ENCODE results near the gene TBC1D7.

TBC1D7 gene

GRCh38 chr6:13290335-13290734 lies 38.0 kb downstream of the TBC1D7 start:
- DNase-seq: no peak

- DNase-seq: no peak
These were observed 38.5 kb downstream of the TBC1D7 start for GRCh38 chr6:13289789-13290318.

- DNase-seq: no peak
These were observed 39.4 kb downstream of the TBC1D7 start for GRCh38 chr6:13288969-13289391.

- no peak for DNase-seq
These were observed 39.9 kb downstream of the TBC1D7 start for GRCh38 chr6:13288481-13288880.

GRCh38 chr6:13287104-13287503 lies 41.2 kb downstream of the TBC1D7 start:
- DNase-seq: no peak

GRCh38 chr6:13286181-13286580 lies 42.2 kb downstream of the TBC1D7 start:
- DNase-seq: no peak

- DNase-seq: no peak
These were observed 42.6 kb downstream of the TBC1D7 start for GRCh38 chr6:13285705-13286104.

GRCh38 chr6:13284646-13285045 lies 43.7 kb downstream of the TBC1D7 start:
- no peak for DNase-seq

- no peak for DNase-seq
These were observed 45.0 kb downstream of the TBC1D7 start for GRCh38 chr6:13283331-13283730.

GRCh38 chr6:13282393-13283069 lies 45.8 kb downstream of the TBC1D7 start:
- no peak for DNase-seq

GRCh38 chr6:13281686-13282085 lies 46.7 kb downstream of the TBC1D7 start:
- no peak for DNase-seq

GRCh38 chr6:13280254-13280653 lies 48.1 kb downstream of the TBC1D7 start:
- no peak for DNase-seq

GRCh38 chr6:13278991-13279390 lies 49.3 kb downstream of the TBC1D7 start:
- DNase-seq: peak; percentile 93

- no peak for DNase-seq
These were observed 50.2 kb downstream of the TBC1D7 start for GRCh38 chr6:13278164-13278563.

GRCh38 chr6:13277231-13277630 lies 51.1 kb downstream of the TBC1D7 start:
- DNase-seq: no peak

GRCh38 chr6:13275435-13275989 lies 52.8 kb downstream of the TBC1D7 start:
- no peak for DNase-seq

- DNase-seq: no peak
These were observed 53.5 kb downstream of the TBC1D7 start for GRCh38 chr6:13274707-13275434.

- DNase-seq: no peak
These were observed 54.2 kb downstream of the TBC1D7 start for GRCh38 chr6:13273931-13274706.

- no peak for DNase-seq
These were observed 55.0 kb downstream of the TBC1D7 start for GRCh38 chr6:13273202-13273930.

GRCh38 chr6:13272131-13273046 lies 55.9 kb downstream of the TBC1D7 start:
- no peak for DNase-seq

- DNase-seq: peak; percentile 73
These were observed 59.3 kb downstream of the TBC1D7 start for GRCh38 chr6:13268913-13269518.

Data from fibroblast of skin of abdomen (primary cell).